CD14-positive monocyte (primary cell): Measurements from ENCODE around the gene BCS1L. TPM values are rescaled to one million over a fixed set of nuclear protein-coding genes. Genes with fewer than 3 reads are reported as not detected.

Experiments
- DNase-seq, 3 donors: peaks; one replicate each; pipeline ENCODE4 v3.0.0-alpha.2; 2011 to 2022
- H2AFZ ChIP-seq: 2 replicates; pipeline ENCODE4 v1.6.0; 2012; ENCODE audit warnings: mild to moderate bottlenecking, low read depth, low read length, inconsistent platforms; ENCODE audit not compliant: insufficient read depth, poor library complexity, severe bottlenecking
- H3K27ac ChIP-seq, 2 donors: 1 replicate in 1 of 2; 2 replicates in 1 of 2; pipeline ENCODE4 v1.5.1; 2012 to 2013; ENCODE audit warnings: low read length in 2 of 2, control low read depth in 1 of 2, inconsistent platforms in 1 of 2, low read depth in 1 of 2, mild to moderate bottlenecking in 1 of 2
- H3K27me3 ChIP-seq, 2 donors: one replicate each; pipeline versions ENCODE4 v1.6.0 to v1.6.1; 2011 to 2013; ENCODE audit warnings: low read length in 2 of 2; ENCODE audit not compliant: control insufficient read depth in 2 of 2, insufficient read depth in 2 of 2
- H3K36me3 ChIP-seq, 2 donors: replicated peaks in 1 of 2; 1 replicate in 1 of 2; 2 replicates in 1 of 2; pipeline versions ENCODE4 v1.5.1 to v1.6.1; 2012 to 2013; ENCODE audit warnings: low read length in 2 of 2, control low read depth in 1 of 2, inconsistent platforms in 1 of 2, mild to moderate bottlenecking in 1 of 2; ENCODE audit not compliant: insufficient read depth in 2 of 2, control insufficient read depth in 1 of 2
- H3K4me1 ChIP-seq, 2 donors: 1 replicate in 1 of 2; 2 replicates in 1 of 2; pipeline versions ENCODE4 v1.5.1 to v1.6.1; 2012 to 2013; ENCODE audit warnings: low read length in 2 of 2, control low read depth in 1 of 2, inconsistent platforms in 1 of 2, mild to moderate bottlenecking in 1 of 2, moderate library complexity in 1 of 2; ENCODE audit not compliant: insufficient read depth in 2 of 2, control insufficient read depth in 1 of 2
- H3K4me2 ChIP-seq: replicated peaks from 2 replicates; pipeline ENCODE3; 2012; ENCODE audit warnings: low read length, moderate library complexity, mild to moderate bottlenecking; ENCODE audit not compliant: poor library complexity, severe bottlenecking; ENCODE audit errors: extremely low read depth
- H3K4me3 ChIP-seq, 3 experiments: fragments of 200-600 bp in 1 of 3; sonication (generic) in 1 of 3; replicated peaks in 1 of 3; 1 replicate in 2 of 3; 2 replicates in 1 of 3; pipeline ENCODE4 v1.5.1; 2011 to 2013; ENCODE audit warnings: low read length in 3 of 3, mild to moderate bottlenecking in 3 of 3, control low read depth in 2 of 3, low read depth in 2 of 3, inconsistent platforms in 1 of 3, moderate library complexity in 1 of 3
- H3K79me2 ChIP-seq: 2 replicates; pipeline ENCODE4 v1.6.0; 2012; ENCODE audit warnings: mild to moderate bottlenecking, control low read depth, inconsistent platforms, low read length, moderate library complexity; ENCODE audit not compliant: insufficient read depth
- H3K9ac ChIP-seq: 2 replicates; pipeline ENCODE4 v1.6.0; 2017; ENCODE audit warnings: low read length, mild to moderate bottlenecking; ENCODE audit not compliant: insufficient read depth, poor library complexity, severe bottlenecking
- H3K9me3 ChIP-seq, 2 donors: replicated peaks in 1 of 2; 1 replicate in 1 of 2; 2 replicates in 1 of 2; pipeline versions ENCODE4 v1.5.1 to v1.6.1; 2012 to 2013; ENCODE audit warnings: low read length in 2 of 2, control low read depth in 1 of 2; ENCODE audit not compliant: control insufficient read depth in 1 of 2, insufficient read depth in 1 of 2
- H4K20me1 ChIP-seq: 2 replicates; pipeline ENCODE4 v1.6.0; 2012; ENCODE audit warnings: mild to moderate bottlenecking, low read length, control low read depth, moderate library complexity; ENCODE audit not compliant: insufficient read depth
- H3K27ac Mint-ChIP-seq, 7 donors: one replicate each; pipeline ENCODE4 v1.8.0; 2020; ENCODE audit warnings: mild to moderate bottlenecking in 7 of 7, mixed read lengths in 7 of 7, moderate library complexity in 6 of 7, inconsistent platforms in 2 of 7
- H3K27me3 Mint-ChIP-seq, 3 donors: one replicate each; pipeline ENCODE4 v1.8.0; 2021 to 2022; ENCODE audit warnings: low read depth in 3 of 3, mild to moderate bottlenecking in 3 of 3, mixed read lengths in 3 of 3, moderate library complexity in 3 of 3, inconsistent platforms in 1 of 3
- H3K36me3 Mint-ChIP-seq, 2 donors: one replicate each; pipeline ENCODE4 v1.8.0; 2020; ENCODE audit warnings: mixed read lengths in 2 of 2, inconsistent platforms in 1 of 2, mild to moderate bottlenecking in 1 of 2
- H3K4me1 Mint-ChIP-seq: one replicate; pipeline ENCODE4 v1.8.0; 2020; ENCODE audit warnings: mild to moderate bottlenecking, mixed read lengths
- H3K4me3 Mint-ChIP-seq, 2 donors: one replicate each; pipeline ENCODE4 v1.8.0; 2020; ENCODE audit warnings: mild to moderate bottlenecking in 2 of 2, mixed read lengths in 2 of 2, moderate library complexity in 1 of 2
- H3K9me3 Mint-ChIP-seq, 7 donors: one replicate each; pipeline ENCODE4 v1.8.0; 2020 to 2022; ENCODE audit warnings: mixed read lengths in 7 of 7, mild to moderate bottlenecking in 6 of 7, moderate library complexity in 6 of 7, inconsistent platforms in 2 of 7
- WGBS: methylation state at CpG from one replicate; pipeline ENCODE4 v1.1.5; 2013; ENCODE audit warnings: missing lambda C conversion rate; ENCODE audit not compliant: insufficient coverage; 5-methylcytosine and 5-hydroxymethylcytosine counted together
- intact Hi-C, 2 donors: fragments of 100-400 bp; cut with micrococcal nuclease; formaldehyde crosslinking; loops; one replicate each; pipeline versions ENCODE4 v1.15.0 to v1.15.1; 2023
- polyA plus RNA-seq, 3 donors: library from polyadenylated mRNA; depleted of rRNA in 1 of 3; unstranded in 2 of 3; stranded (reverse) in 1 of 3; fragments of 300-500 nt in 2 of 3; fragments of >200 nt in 1 of 3; fragmentation: Illumina TruSeq in 2 of 3; gene quantifications; 1 replicate in 2 of 3; 2 replicates in 1 of 3; pipeline ENCODE4 v1.2.3, GENCODE V29; 2012 to 2021
- TF ChIP-seq, protein P1 (sequence below): fragments of 200-600 bp; IDR thresholded peaks from one replicate; pipeline ENCODE4 v1.8.0; 2022; ENCODE audit warnings: antibody characterized with exemption, mild to moderate bottlenecking

The BCS1L gene
- polyA plus RNA-seq, 3 donors, result 10.5 to 42.9 (median 12.3) TPM

- H2AFZ ChIP-seq, result no peak overlapping the region
- peaks cover 0 to 3% (median 0%) of the 10 kb centered on the region in 7 donors for H3K9me3 Mint-ChIP-seq
- peaks cover 9% of the 10 kb centered on the region for H3K4me1 Mint-ChIP-seq
- H3K27me3 Mint-ChIP-seq, result peaks cover 0 to 7% (median 1%) of the 10 kb centered on the region in 3 donors
- no peak overlapping the region for H3K4me3 ChIP-seq
- H3K9ac ChIP-seq, result no peak overlapping the region
- H3K27me3 ChIP-seq, result no peaks in the 10 kb centered on the region
- H3K27ac ChIP-seq, result no peak overlapping the region
- H3K79me2 ChIP-seq, result no peaks in the 10 kb centered on the region
- no peak for DNase-seq
- intact Hi-C loops, result no loop called here
- TF ChIP-seq, protein P1, sequence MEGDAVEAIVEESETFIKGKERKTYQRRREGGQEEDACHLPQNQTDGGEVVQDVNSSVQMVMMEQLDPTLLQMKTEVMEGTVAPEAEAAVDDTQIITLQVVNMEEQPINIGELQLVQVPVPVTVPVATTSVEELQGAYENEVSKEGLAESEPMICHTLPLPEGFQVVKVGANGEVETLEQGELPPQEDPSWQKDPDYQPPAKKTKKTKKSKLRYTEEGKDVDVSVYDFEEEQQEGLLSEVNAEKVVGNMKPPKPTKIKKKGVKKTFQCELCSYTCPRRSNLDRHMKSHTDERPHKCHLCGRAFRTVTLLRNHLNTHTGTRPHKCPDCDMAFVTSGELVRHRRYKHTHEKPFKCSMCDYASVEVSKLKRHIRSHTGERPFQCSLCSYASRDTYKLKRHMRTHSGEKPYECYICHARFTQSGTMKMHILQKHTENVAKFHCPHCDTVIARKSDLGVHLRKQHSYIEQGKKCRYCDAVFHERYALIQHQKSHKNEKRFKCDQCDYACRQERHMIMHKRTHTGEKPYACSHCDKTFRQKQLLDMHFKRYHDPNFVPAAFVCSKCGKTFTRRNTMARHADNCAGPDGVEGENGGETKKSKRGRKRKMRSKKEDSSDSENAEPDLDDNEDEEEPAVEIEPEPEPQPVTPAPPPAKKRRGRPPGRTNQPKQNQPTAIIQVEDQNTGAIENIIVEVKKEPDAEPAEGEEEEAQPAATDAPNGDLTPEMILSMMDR, result no peak
- no peak overlapping the region for H3K4me3 Mint-ChIP-seq
- H3K36me3 Mint-ChIP-seq, result peaks cover 3 to 5% of the 10 kb centered on the region in 2 donors
- no peaks in the 10 kb centered on the region for H4K20me1 ChIP-seq
- no peaks in the 10 kb centered on the region for H3K9me3 ChIP-seq
- 86% methylated on average over 4 of the region's 4 CpGs for WGBS
- no peaks in the 10 kb centered on the region for H3K36me3 ChIP-seq
- no peak overlapping the region for H3K27ac Mint-ChIP-seq
- no peak overlapping the region for H3K4me2 ChIP-seq
- H3K4me1 ChIP-seq, result peaks cover 6 to 8% of the 10 kb centered on the region in 2 donors
These were observed 43.9 kb downstream of the BCS1L start for GRCh38 chr2:218703341-218703740.

DNA sequence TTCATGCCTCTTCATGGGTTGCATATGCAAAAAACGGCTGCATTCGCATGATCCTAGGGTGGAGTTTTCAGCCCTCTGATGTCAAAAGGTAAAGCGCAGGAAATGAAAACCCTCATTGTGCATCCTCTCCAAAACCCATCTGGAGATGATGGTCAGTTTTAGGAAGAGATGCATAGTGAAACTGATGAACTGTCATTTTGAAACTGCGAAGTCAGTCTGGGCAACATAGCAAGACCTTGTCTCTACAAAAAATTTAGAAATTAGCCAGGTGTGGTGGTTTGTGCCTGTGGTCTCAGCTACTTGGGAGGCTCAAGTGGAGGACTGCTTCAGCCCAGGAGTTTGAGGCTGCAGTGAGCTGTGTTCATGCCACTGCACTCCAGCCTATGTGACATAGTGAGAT, 48.6 kb downstream of the BCS1L start:
- Mint-ChIP-seq H3K4me1 (peaks cover 18% of the 10 kb centered on the region), H3K4me3 (no peak overlapping the region), H3K27me3 (peaks cover 0 to 7% (median 1%) of the 10 kb centered on the region in 3 donors), H3K36me3 (no peaks in the 10 kb centered on the region), H3K9me3 (peaks cover 0 to 3% (median 0%) of the 10 kb centered on the region in 7 donors), H3K27ac (no peak overlapping the region)
- no CpG with 5 or more reads among the region's 4 CpGs for WGBS
- Histone ChIP-seq H3K27ac (no peak overlapping the region), H4K20me1 (no peaks in the 10 kb centered on the region), H3K36me3 (no peaks in the 10 kb centered on the region), H3K4me3 (no peak overlapping the region), H3K4me2 (no peak overlapping the region), H3K27me3 (no peaks in the 10 kb centered on the region), H3K9me3 (no peaks in the 10 kb centered on the region), H3K79me2 (peaks cover 16% of the 10 kb centered on the region), H3K9ac (no peak overlapping the region), H3K4me1 (peaks cover 26 to 27% of the 10 kb centered on the region in 2 donors), H2AFZ (no peak overlapping the region)
- TF ChIP-seq, protein P1, result no peak
- no peak for DNase-seq
- intact Hi-C loops, result no loop called here
